Aorta (tissue), 5 donors: Measurements from ENCODE around the gene RGS16. TPM values are rescaled to one million over a fixed set of nuclear protein-coding genes. Genes with fewer than 3 reads are reported as not detected.

ENCODE experiments used
- ATAC-seq: fragments of 200-7000 bp; cut with Tn5 transposase; one replicate; pipeline ENCODE4 v1.9.1; 2022; ENCODE audit warnings: moderate library complexity; ENCODE audit not compliant: low FRiP score
- DNase-seq, 2 donors: peaks; one replicate each; pipeline ENCODE4 v3.0.0-alpha.2; 2020
- H3K27ac ChIP-seq, 2 donors: one replicate each; pipeline ENCODE4 v1.5.1; 2013; ENCODE audit warnings: low read length in 2 of 2, mild to moderate bottlenecking in 2 of 2, moderate library complexity in 2 of 2, control low read depth in 1 of 2, inconsistent platforms in 1 of 2, low read depth in 1 of 2
- H3K27me3 ChIP-seq, 2 donors: one replicate each; pipeline ENCODE4 v1.6.1; 2013; ENCODE audit warnings: control low read depth in 1 of 2, low read length in 1 of 2, mild to moderate bottlenecking in 1 of 2, moderate library complexity in 1 of 2; ENCODE audit not compliant: insufficient read depth in 2 of 2, control insufficient read depth in 1 of 2
- H3K36me3 ChIP-seq, 2 donors: one replicate each; pipeline ENCODE4 v1.6.1; 2013; ENCODE audit warnings: control low read depth in 1 of 2, low read length in 1 of 2, mild to moderate bottlenecking in 1 of 2; ENCODE audit not compliant: insufficient read depth in 2 of 2, control insufficient read depth in 1 of 2
- H3K4me1 ChIP-seq, 2 donors: one replicate each; pipeline ENCODE4 v1.6.1; 2013; ENCODE audit warnings: low read length in 2 of 2, control low read depth in 1 of 2, mild to moderate bottlenecking in 1 of 2, moderate library complexity in 1 of 2; ENCODE audit not compliant: insufficient read depth in 2 of 2, control insufficient read depth in 1 of 2
- H3K4me3 ChIP-seq, 2 donors: one replicate each; pipeline ENCODE4 v1.5.1; 2013; ENCODE audit warnings: low read length in 2 of 2, control low read depth in 1 of 2, mild to moderate bottlenecking in 1 of 2
- H3K9me3 ChIP-seq: one replicate; pipeline ENCODE4 v1.6.1; 2013; ENCODE audit warnings: mild to moderate bottlenecking, low read length; ENCODE audit not compliant: control insufficient read depth
- WGBS, 2 donors: extraction: QIAGEN DNeasy Blood & Tissue Kit; methylation state at CpG; one replicate each; pipeline ENCODE4 v1.1.7; 2013; 5-methylcytosine and 5-hydroxymethylcytosine counted together
- intact Hi-C, 2 donors: fragments of 100-400 bp; cut with DNase I; formaldehyde crosslinking; loops; one replicate each; pipeline versions ENCODE4 v1.14.2 to v1.15.0; 2022
- polyA plus RNA-seq, 2 donors: library from polyadenylated mRNA; stranded (reverse); fragments of 200-250 nt; gene quantifications; one replicate each; pipeline ENCODE4 v1.2.3, GENCODE V29; 2013
- total RNA-seq, 2 donors: library from RNA; stranded (reverse); fragmentation: NEBNext Ultra II Directional; extraction: Animal tissue kit (Norgen Biotek cat#: 25700); gene quantifications; one replicate each; pipeline ENCODE4 v1.2.1, GENCODE V29; 2021
- donor health status: healthy with polysubstance abuse.
- donor health status: Bipolar disorder and iron deficiency.
- donor health status: DM: no; HTN: no; CAD: no.
- donor health status: DM: no; HTN: no; CAD: no.
- donor health status: DM: yes; HTN: yes; CAD: no.

Gene RGS16
- total and polyA plus RNA-seq, 4 donors: 0.50 to 20.9 (median 8.1) TPM

DNA sequence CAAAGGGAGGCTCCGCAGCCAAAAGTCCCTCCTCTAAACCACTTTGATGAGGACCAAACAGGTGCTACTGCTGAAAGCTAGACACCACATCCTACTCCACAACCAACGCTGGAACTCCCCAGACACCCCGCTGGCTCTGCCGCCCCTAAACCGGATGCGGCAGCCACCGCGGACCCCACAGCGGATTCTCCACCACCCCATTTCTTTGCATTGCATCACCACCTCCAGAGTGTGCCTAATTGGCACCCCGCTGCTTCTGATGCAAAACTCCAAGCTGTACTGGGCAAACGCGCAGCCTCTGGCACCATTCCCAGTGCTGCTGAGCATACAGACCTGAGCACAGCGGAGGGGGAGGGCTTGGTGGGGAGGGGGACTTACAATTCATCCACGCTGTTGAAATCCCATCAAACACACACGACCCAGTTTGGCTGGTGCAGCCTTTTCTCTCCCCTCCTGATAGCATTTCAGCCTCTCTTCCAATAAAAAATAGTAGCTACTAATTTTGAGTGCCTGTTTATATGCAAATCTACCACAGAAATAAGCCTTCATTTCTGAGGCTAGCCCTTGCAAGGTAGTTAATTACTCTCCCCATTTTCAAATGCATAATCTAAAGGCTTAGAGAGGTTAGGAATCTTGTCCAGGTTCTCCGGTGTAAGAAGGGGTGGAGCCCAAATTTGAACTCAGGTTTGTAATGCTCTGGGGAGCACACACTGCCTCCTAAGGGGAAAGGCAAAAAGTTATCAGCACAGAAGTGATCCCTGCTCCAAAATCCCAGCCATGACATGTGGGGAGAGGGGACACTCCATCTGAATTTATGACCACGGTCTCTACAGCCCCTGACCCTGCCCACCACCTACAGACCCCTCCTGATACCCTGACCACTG lies 12.2 kb upstream of the RGS16 start:
- Histone ChIP-seq H3K4me3 (no peak overlapping the region), H3K36me3 (no peaks in the 10 kb centered on the region), H3K9me3 (no peaks in the 10 kb centered on the region), H3K27me3 (no peaks in the 10 kb centered on the region), H3K27ac (peak overlapping the region in 1 of 2 donors; percentile 41), H3K4me1 (no peaks in the 10 kb centered on the region)
- ATAC-seq (peak; percentile 49), DNase-seq (peak; percentile 85 to 93)
- intact Hi-C loops: no loop called here
- WGBS, 2 donors: 6 to 7% methylated on average over 17 of the region's 17 CpGs

DNA sequence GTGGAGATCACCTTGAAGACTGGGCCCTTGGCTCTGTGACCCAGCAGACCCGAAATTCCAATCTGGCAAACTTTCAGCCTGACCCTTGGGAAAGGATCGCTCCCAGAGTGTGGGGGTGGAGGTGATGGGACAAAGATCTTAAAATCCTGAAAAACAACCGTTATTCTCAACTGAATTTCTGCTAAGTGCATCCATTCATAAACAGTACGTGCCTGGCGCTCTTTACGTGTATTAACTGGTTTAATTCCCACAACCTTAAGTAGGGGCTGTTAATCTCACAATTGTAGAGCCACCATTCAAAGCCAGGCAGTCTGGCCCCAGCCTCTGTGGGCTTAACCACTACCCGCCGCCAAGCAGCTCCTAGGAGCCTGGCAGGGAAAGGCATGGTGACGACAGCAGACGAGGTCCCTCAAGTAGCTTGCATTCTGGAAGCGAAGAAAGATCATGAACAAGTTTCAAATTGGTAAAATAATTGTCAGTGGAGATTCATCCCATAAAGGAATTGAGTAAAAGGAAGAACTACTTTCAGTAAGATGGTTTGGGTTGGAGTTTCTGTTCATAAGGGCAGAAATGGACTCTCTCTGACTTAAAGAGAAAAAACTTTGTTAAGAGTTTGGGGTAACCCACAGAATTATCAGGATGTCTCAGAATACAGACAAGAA lies 11.4 kb upstream of the RGS16 start:
- 1 to 2% methylated on average over 11 of the region's 11 CpGs for WGBS, 2 donors
- no peaks in the 10 kb centered on the region for H3K4me1 ChIP-seq
- ATAC-seq: peak; percentile 77

DNA sequence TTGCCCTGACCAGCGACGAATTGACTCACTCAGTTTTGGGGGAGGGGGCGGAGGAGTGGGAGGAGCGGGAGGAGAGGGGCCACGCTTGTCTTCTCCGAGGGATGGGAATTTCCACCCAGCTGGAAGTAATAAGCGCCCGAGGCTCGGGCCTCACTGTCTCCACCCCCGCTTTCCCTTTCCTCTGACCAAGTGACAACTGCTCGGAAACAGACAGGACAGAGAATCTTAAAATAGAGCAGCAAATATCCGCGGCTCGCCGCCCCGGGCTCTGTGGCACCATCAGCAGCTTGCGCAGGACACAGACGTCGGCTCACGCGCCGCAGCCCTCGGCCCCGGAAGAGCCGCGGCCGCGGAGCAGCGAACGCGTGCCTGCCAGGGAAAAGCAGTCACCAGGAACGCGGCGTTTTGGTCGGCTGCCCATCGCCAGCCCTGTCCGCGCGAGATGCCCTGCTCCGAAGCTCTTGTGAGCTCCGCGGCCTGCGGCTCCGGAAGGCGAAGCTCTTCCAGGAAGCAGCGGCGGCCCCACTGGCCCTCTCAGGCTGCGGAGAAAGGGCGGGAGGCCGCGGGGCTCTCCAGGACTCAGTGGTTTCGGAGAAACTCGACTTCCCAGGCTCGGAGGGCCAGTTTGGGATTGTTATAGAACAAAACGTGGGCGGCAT lies 10.7 kb upstream of the RGS16 start:
- no peaks in the 10 kb centered on the region for H3K9me3 ChIP-seq
- intact Hi-C loops: loop anchor here in 1 of 2 donors (1.0 kb wide), 1 partner anchor 11 kb away; the partner anchor contains the start of gene RGS16

More for the DNA sequence above, 11.4 kb upstream of the RGS16 start:
- no peaks in the 10 kb centered on the region for H3K9me3 ChIP-seq
- H3K27me3 ChIP-seq: no peaks in the 10 kb centered on the region
- peak overlapping the region; percentile 89 to 91 for H3K27ac ChIP-seq
- intact Hi-C loops: no loop called here
- H3K36me3 ChIP-seq: no peaks in the 10 kb centered on the region
- DNase-seq: peak; percentile 84 to 90
- H3K4me3 ChIP-seq: peak overlapping the region in 1 of 2 donors; percentile 16

DNA sequence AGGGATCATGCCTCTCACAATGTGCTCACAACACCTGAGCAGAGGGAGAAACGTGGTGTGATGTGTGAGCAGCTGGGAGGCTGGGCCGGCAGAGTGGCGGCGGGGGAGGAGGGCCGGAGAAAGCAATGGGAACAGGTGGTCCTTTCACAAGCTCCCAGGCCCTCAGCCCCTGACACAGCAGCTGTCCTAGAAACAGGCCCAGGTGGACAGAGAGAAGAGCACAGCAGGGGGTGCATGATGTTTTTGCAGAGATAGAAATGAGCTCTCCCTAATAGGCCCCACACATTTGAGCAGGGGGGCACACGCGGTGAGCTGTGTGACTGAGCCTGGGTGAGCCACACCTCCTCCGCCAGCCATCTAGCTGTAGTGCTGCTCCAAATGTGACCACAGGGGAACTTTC lies 7.6 kb upstream of the RGS16 start:
- WGBS, 2 donors: 94 to 95% methylated on average over 8 of the region's 8 CpGs
- H3K9me3 ChIP-seq: no peaks in the 10 kb centered on the region
- no peaks in the 10 kb centered on the region for H3K27me3 ChIP-seq
- no peaks in the 10 kb centered on the region for H3K36me3 ChIP-seq
- intact Hi-C loops: no loop called here
- DNase-seq (no peak), ATAC-seq (no peak)
- H3K27ac ChIP-seq: no peak overlapping the region
- H3K4me3 ChIP-seq: no peak overlapping the region
- H3K4me1 ChIP-seq: no peaks in the 10 kb centered on the region

More for the DNA sequence above, 10.7 kb upstream of the RGS16 start:
- Histone ChIP-seq H3K27me3 (no peaks in the 10 kb centered on the region), H3K4me3 (peak overlapping the region; percentile 22 to 44), H3K4me1 (no peaks in the 10 kb centered on the region), H3K36me3 (no peaks in the 10 kb centered on the region), H3K27ac (peak overlapping the region; percentile 89 to 91)
- 0 to 1% methylated on average over 55 to 56 of the region's 56 CpGs for WGBS, 2 donors
- ATAC-seq: peak; percentile 86
- peak; percentile 92 to 96 for DNase-seq

DNA sequence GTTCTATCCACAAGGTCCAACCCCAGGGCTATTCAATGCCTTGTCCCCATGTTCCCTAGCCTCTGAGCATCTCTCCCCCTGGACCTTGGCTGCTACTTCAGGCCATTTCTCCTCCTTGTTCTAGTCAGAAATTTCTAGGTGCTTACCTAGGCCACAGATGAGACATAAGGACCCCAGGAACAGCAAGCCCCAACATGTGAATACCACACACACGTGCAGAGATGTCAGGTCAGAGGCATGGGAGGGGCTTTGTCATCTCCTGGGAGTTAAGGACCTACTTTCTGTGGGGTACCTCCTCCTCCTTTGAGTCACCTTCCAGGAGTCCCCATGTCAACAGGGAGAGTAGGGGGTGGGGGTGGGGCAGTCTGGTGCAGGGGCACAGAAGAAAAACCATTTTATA lies 7.1 kb upstream of the RGS16 start:
- no peak overlapping the region for H3K4me3 ChIP-seq
- WGBS, 2 donors: 77 to 84% methylated on average over 1 of the region's 1 CpG
- no peak overlapping the region for H3K27ac ChIP-seq
- no peaks in the 10 kb centered on the region for H3K27me3 ChIP-seq
- H3K36me3 ChIP-seq: no peaks in the 10 kb centered on the region
- H3K4me1 ChIP-seq: no peaks in the 10 kb centered on the region
- DNase-seq (no peak), ATAC-seq (no peak)
- intact Hi-C loops: no loop called here
- H3K9me3 ChIP-seq: no peaks in the 10 kb centered on the region

DNA sequence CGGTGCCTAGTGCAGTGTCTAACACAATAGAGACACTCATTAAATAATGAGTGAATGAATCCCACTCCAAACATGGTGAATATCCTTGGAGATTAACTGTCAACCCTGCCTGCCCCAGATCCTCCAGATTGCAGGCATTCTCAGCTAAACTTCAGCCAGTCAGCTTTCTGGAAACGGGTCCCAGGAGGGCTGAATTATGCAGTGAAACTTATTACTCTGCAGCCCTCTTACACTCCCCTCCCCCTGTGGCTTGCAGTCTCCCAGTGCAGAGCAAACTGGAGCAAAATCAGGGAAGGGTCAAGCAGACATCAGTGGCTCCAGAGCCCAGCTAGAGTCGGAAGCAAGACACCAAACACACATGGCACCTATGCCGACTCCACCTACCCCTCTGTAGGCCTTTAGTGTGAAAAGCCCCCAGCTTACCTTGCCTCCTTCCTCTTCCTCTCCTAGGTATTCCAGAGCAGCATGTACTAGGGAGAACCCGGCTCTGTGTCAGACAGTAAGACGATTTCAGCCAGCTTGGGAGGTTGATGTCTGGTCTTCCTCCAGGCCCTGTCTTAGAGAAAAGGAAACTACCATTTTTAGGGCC lies 6.5 kb upstream of the RGS16 start:
- Histone ChIP-seq H3K4me1 (no peaks in the 10 kb centered on the region), H3K36me3 (no peaks in the 10 kb centered on the region), H3K9me3 (no peaks in the 10 kb centered on the region), H3K27ac (no peak overlapping the region), H3K27me3 (no peaks in the 10 kb centered on the region), H3K4me3 (no peak overlapping the region)
- no peak for DNase-seq
- WGBS, 2 donors: 82 to 84% methylated on average over 6 of the region's 6 CpGs
- intact Hi-C loops: no loop called here
- ATAC-seq: no peak

DNA sequence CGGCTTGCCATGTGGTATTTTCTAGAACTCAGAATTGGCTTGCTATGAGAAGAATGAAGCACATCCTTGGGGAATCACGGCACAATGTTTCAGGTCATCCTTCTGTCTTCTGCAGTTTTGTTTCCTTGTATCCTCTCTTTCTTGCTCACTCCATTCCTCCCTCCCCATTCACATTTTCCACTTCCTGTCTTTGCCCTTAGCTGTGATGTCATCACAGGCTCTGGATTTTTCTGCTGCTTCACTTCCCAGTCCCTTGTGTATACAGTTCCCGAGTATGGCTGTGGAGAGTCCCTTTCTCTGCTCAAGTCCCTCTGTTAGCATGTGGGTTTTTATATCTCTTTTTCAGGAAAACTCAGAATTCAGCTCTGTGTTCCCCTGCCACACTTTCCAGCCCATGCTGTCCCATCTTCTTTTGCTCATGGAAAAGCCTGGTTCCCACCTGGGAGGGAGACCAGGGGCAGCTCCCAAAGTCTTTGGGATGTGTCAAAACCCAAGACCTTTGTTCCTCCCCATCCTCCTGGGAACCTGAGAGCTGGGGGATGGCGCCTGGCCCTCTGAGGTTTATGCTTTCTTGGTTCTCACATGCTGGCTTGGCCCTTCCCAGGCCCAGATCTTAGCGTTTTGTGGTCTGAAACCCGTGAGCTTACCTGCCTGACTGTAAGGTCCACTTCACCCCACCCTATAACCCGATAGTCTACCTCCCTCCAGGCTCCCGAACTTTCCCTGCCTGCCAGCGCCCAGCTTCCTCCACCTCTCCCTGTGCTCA lies 4.8 kb upstream of the RGS16 start:
- H3K9me3 ChIP-seq: no peaks in the 10 kb centered on the region
- H3K27ac ChIP-seq: no peak overlapping the region
- ATAC-seq (no peak), DNase-seq (no peak)
- H3K36me3 ChIP-seq: no peaks in the 10 kb centered on the region
- no peaks in the 10 kb centered on the region for H3K4me1 ChIP-seq
- intact Hi-C loops: no loop called here
- H3K27me3 ChIP-seq: no peaks in the 10 kb centered on the region
- no peak overlapping the region for H3K4me3 ChIP-seq
- WGBS, 2 donors: 88 to 89% methylated on average over 9 of the region's 9 CpGs

DNA sequence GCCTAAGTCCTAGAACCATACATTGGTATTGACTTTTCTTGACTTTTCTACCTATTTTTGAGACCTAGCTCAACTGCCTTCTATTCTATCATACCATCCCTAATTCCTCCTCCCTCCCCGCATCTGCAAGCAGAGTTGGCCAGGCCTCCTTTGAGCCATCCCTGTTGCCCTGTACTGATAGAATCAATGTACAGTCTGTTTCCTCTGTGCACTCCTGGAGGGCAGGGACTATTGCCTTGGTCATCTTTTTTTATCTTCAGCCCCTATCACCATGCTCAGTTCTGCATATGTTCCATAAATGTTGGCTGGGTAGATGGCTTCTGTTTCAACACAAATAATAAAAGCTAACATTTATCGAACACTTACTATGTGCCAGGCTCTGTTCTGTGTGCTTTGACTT lies 4.0 kb upstream of the RGS16 start:
- 48 to 84% methylated on average over 2 of the region's 2 CpGs for WGBS, 2 donors

More for the DNA sequence above, 4.0 kb upstream of the RGS16 start:
- Histone ChIP-seq H3K27ac (no peak overlapping the region), H3K27me3 (no peaks in the 10 kb centered on the region), H3K9me3 (no peaks in the 10 kb centered on the region), H3K36me3 (no peaks in the 10 kb centered on the region), H3K4me3 (no peak overlapping the region), H3K4me1 (no peaks in the 10 kb centered on the region)
- no peak for ATAC-seq
- no peak for DNase-seq
- intact Hi-C loops: no loop called here
